B cell (primary cell): ENCODE results near the gene LSM10. TPM values are rescaled to one million over a fixed set of nuclear protein-coding genes. Genes with fewer than 3 reads are reported as not detected.

ENCODE experiments used
- ATAC-seq: fragments of 200-7000 bp; cut with Tn5 transposase; one replicate; pipeline ENCODE4 v1.10.0; 2021; ENCODE audit warnings: low read depth, mild to moderate bottlenecking, moderate number of reproducible peaks, moderate library complexity
- CTCF ChIA-PET: fragments of 350-600 bp; sonication (Branson Sonifier 250); formaldehyde crosslinking; loops from one replicate; lab custom pipeline; 2021; ENCODE audit warnings: antibody characterized with exemption, inconsistent platforms; lab: Charles Lee
- POLR2A ChIA-PET: fragments of 350-600 bp; sonication (Branson Sonifier 250); formaldehyde crosslinking; loops from one replicate; lab custom pipeline; 2021; ENCODE audit warnings: antibody characterized with exemption; lab: Charles Lee
- DNase-seq: peaks from one replicate; pipeline ENCODE4 v3.0.0; 2013
- H2AFZ ChIP-seq: 2 replicates; pipeline ENCODE4 v1.6.1; 2012; ENCODE audit warnings: mild to moderate bottlenecking, low read depth, low read length; ENCODE audit not compliant: insufficient read depth, poor library complexity, severe bottlenecking
- H3K27ac ChIP-seq, 2 donors: 1 replicate in 1 of 2; 2 replicates in 1 of 2; pipeline ENCODE4 v1.5.1; 2012 to 2013; ENCODE audit warnings: low read length in 2 of 2, mild to moderate bottlenecking in 2 of 2, moderate library complexity in 1 of 2
- H3K27me3 ChIP-seq, 4 experiments: fragments of 200-600 bp in 1 of 4; sonication (generic) in 1 of 4; replicated peaks in 1 of 4; 1 replicate in 2 of 4; 2 replicates in 2 of 4; pipeline versions ENCODE4 v1.6.1 to v1.7.0; 2013 to 2016; ENCODE audit warnings: low read length in 3 of 4, mild to moderate bottlenecking in 2 of 4, mixed read lengths in 1 of 4, moderate library complexity in 1 of 4; ENCODE audit not compliant: insufficient read depth in 4 of 4, control insufficient read depth in 3 of 4; ENCODE audit errors: control extremely low read depth in 1 of 4
- H3K36me3 ChIP-seq, 2 experiments: replicated peaks in 1 of 2; 1 replicate in 1 of 2; 2 replicates in 1 of 2; pipeline versions ENCODE4 v1.6.1 to v1.7.1; 2013; ENCODE audit warnings: low read length in 1 of 2; ENCODE audit not compliant: insufficient read depth in 2 of 2, control insufficient read depth in 1 of 2; ENCODE audit errors: control extremely low read depth in 1 of 2, extremely low read depth in 1 of 2
- H3K4me1 ChIP-seq, 2 donors: fragments of 200-600 bp in 1 of 2; sonication (generic) in 1 of 2; 1 replicate in 1 of 2; 2 replicates in 1 of 2; pipeline versions ENCODE4 v1.5.1 to v1.6.1; 2013 to 2017; ENCODE audit warnings: low read length in 2 of 2; ENCODE audit not compliant: control insufficient read depth in 2 of 2, insufficient read depth in 2 of 2
- H3K4me2 ChIP-seq: replicated peaks from 2 replicates; pipeline ENCODE3; 2012; ENCODE audit warnings: mild to moderate bottlenecking, low read depth, low read length; ENCODE audit not compliant: poor library complexity, severe bottlenecking
- H3K4me3 ChIP-seq, 5 experiments: fragments of 200-600 bp in 1 of 5; sonication (generic) in 1 of 5; 1 replicate in 3 of 5; 2 replicates in 2 of 5; pipeline versions ENCODE4 v1.5.1 to v1.7.0; 2011 to 2016; ENCODE audit warnings: low read length in 4 of 5, mild to moderate bottlenecking in 4 of 5, low read depth in 2 of 5, control low read depth in 1 of 5, moderate library complexity in 1 of 5; ENCODE audit not compliant: insufficient read depth in 1 of 5; ENCODE audit errors: control extremely low read depth in 1 of 5, extremely low read depth in 1 of 5
- H3K79me2 ChIP-seq: fragments of 200-600 bp; sonication (generic); one replicate; pipeline ENCODE4 v1.6.0; 2016; ENCODE audit warnings: low read length; ENCODE audit not compliant: control insufficient read depth, insufficient read depth
- H3K9ac ChIP-seq: fragments of 200-600 bp; sonication (generic); 2 replicates; pipeline ENCODE4 v1.6.1; 2017; ENCODE audit warnings: mild to moderate bottlenecking, low read length, moderate library complexity
- H3K9me3 ChIP-seq, 3 donors: one replicate each; pipeline versions ENCODE4 v1.6.1 to v1.7.1; 2013; ENCODE audit warnings: low read length in 2 of 3; ENCODE audit not compliant: control insufficient read depth in 2 of 3, insufficient read depth in 1 of 3; ENCODE audit errors: control extremely low read depth in 1 of 3
- H4K20me1 ChIP-seq: 2 replicates; pipeline ENCODE4 v1.6.0; 2012; ENCODE audit warnings: mild to moderate bottlenecking, low read length; ENCODE audit not compliant: insufficient read depth, control insufficient read depth, poor library complexity, severe bottlenecking
- H3K27ac Mint-ChIP-seq: one replicate; pipeline ENCODE4 v1.8.0; 2021; ENCODE audit warnings: mixed read lengths
- H3K27me3 Mint-ChIP-seq: one replicate; pipeline ENCODE4 v1.8.0; 2021; ENCODE audit warnings: mixed read lengths
- H3K4me1 Mint-ChIP-seq: one replicate; pipeline ENCODE4 v1.8.0; 2021; ENCODE audit warnings: mixed read lengths
- H3K4me3 Mint-ChIP-seq: one replicate; pipeline ENCODE4 v1.8.0; 2021; ENCODE audit warnings: mixed read lengths
- H3K9me3 Mint-ChIP-seq: one replicate; pipeline ENCODE4 v1.8.0; 2022; ENCODE audit warnings: mixed read lengths; ENCODE audit not compliant: insufficient read depth
- EZH2 ChIP-seq: IDR thresholded peaks from 2 replicates; pipeline ENCODE4 v1.6.1; 2012; ENCODE audit warnings: borderline replicate concordance, low read depth, mild to moderate bottlenecking, moderate library complexity, low read length; ENCODE audit not compliant: insufficient read depth, poor library complexity, severe bottlenecking
- WGBS: methylation state at CpG from one replicate; pipeline ENCODE4 v1.1.5; 2013; ENCODE audit warnings: missing lambda C conversion rate; ENCODE audit not compliant: insufficient coverage; 5-methylcytosine and 5-hydroxymethylcytosine counted together
- intact Hi-C: fragments of 100-400 bp; cut with micrococcal nuclease; formaldehyde crosslinking; loops from one replicate; pipeline ENCODE4 v1.10.0; 2022
- polyA plus RNA-seq: library from polyadenylated mRNA; depleted of rRNA; stranded (reverse); fragments of >200 nt; gene quantifications from 2 replicates; pipeline ENCODE4 v1.2.3, GENCODE V29; 2012
- total RNA-seq, 2 donors: library from RNA; stranded (reverse); fragments of 120-200 nt in 1 of 2; gene quantifications; 1 replicate in 1 of 2; 2 replicates in 1 of 2; pipeline versions ENCODE4 v1.2.3 to v1.2.4, GENCODE V29; 2013 to 2022
- TF ChIP-seq, protein P1 (sequence below): fragments of 200-600 bp; IDR thresholded peaks from one replicate; pipeline ENCODE4 v1.8.0; 2022; ENCODE audit warnings: antibody characterized with exemption, mild to moderate bottlenecking

LSM10 gene
- total and polyA plus RNA-seq, 2 donors (not counting 1 experiment from before 2014, with no cell fraction given), result 73.5 to 136 TPM

- Histone ChIP-seq H3K4me1 (peaks cover 56 to 76% of the 10 kb centered on the region in 2 donors), H3K27me3 (no peaks in the 10 kb centered on the region), H3K36me3 (peaks cover 0 to 25% of the 10 kb centered on the region in 2 experiments), H2AFZ (no peak overlapping the region), H4K20me1 (peaks cover 33% of the 10 kb centered on the region), H3K9ac (no peak overlapping the region), H3K4me3 (no peak overlapping the region), H3K79me2 (peaks cover 100% of the 10 kb centered on the region), H3K9me3 (no peaks in the 10 kb centered on the region), H3K27ac (peak overlapping the region; percentile 57 to 77), H3K4me2 (peak overlapping the region; percentile 33)
- no peaks in the 10 kb centered on the region for H3K9me3 Mint-ChIP-seq
- ChIA-PET CTCF (interaction anchor here (1.7 kb wide), 1 partner anchor 9 kb away, joined by 6 read pairs; no protein-coding TSS in a partner anchor), POLR2A (interaction anchor here (0.6 to 1.4 kb wide), 3 partner anchors 9 to 145 kb away, joined by 3 to 4 read pairs (median 4); no protein-coding TSS in a partner anchor)
- peak overlapping the region; percentile 33 for H3K4me3 Mint-ChIP-seq
- 50% methylated on average over 1 of the region's 4 CpGs for WGBS
- no peaks in the 10 kb centered on the region for H3K27me3 Mint-ChIP-seq
- intact Hi-C loops, result no loop called here
- TF ChIP-seq EZH2, result no peak
- TF ChIP-seq, protein P1, sequence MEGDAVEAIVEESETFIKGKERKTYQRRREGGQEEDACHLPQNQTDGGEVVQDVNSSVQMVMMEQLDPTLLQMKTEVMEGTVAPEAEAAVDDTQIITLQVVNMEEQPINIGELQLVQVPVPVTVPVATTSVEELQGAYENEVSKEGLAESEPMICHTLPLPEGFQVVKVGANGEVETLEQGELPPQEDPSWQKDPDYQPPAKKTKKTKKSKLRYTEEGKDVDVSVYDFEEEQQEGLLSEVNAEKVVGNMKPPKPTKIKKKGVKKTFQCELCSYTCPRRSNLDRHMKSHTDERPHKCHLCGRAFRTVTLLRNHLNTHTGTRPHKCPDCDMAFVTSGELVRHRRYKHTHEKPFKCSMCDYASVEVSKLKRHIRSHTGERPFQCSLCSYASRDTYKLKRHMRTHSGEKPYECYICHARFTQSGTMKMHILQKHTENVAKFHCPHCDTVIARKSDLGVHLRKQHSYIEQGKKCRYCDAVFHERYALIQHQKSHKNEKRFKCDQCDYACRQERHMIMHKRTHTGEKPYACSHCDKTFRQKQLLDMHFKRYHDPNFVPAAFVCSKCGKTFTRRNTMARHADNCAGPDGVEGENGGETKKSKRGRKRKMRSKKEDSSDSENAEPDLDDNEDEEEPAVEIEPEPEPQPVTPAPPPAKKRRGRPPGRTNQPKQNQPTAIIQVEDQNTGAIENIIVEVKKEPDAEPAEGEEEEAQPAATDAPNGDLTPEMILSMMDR, result no peak
- ATAC-seq (no peak), DNase-seq (no peak)
- peaks cover 76% of the 10 kb centered on the region for H3K4me1 Mint-ChIP-seq
- peak overlapping the region; percentile 89 for H3K27ac Mint-ChIP-seq
Observed at GRCh38 chr1:36377791-36378492, 19.8 kb downstream of the LSM10 start.

DNA sequence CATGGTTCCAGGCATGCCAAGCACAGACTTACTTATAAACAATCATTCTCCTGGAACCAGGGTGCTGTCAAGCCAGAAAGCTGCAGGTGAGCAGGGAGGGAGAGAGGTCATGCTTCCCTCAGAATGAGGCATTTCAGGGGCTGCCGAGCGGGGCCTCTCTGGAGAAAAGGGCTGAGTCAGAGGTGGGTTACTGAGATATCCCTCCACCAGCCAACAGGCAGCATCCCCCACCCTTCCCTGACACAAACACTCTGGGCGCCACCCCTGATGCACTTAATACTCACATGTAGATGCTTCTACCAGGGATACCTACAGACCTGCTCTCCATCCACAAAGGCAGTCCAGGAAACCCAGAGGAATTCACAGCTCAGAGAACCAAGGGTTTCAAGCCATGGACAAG lies 25.1 kb downstream of the LSM10 start:
- no peak for DNase-seq
- no peaks in the 10 kb centered on the region for H3K9me3 ChIP-seq
- H3K4me3 Mint-ChIP-seq, result peak overlapping the region; percentile 41
- peaks cover 73% of the 10 kb centered on the region for H3K4me1 Mint-ChIP-seq
- peaks cover 0 to 35% of the 10 kb centered on the region in 2 experiments for H3K36me3 ChIP-seq
- no peak overlapping the region for H3K9ac ChIP-seq
- ATAC-seq, result no peak
- H3K27me3 Mint-ChIP-seq, result no peaks in the 10 kb centered on the region
- no peaks in the 10 kb centered on the region for H3K27me3 ChIP-seq
- WGBS, result 100% methylated on average over 1 of the region's 3 CpGs
- H2AFZ ChIP-seq, result no peak overlapping the region
- peaks cover 99% of the 10 kb centered on the region for H3K79me2 ChIP-seq
- no peaks in the 10 kb centered on the region for H3K9me3 Mint-ChIP-seq
- peak overlapping the region; percentile 52 for H3K4me2 ChIP-seq
- POLR2A ChIA-PET, result interaction anchor here (0.6 to 0.9 kb wide), 3 partner anchors 17 to 143 kb away, joined by 3 to 6 read pairs (median 4); no protein-coding TSS in a partner anchor
- no peak overlapping the region for H3K4me3 ChIP-seq
- peaks cover 69 to 87% of the 10 kb centered on the region in 2 donors for H3K4me1 ChIP-seq
- CTCF ChIA-PET, result interaction anchor here (1.4 to 6.7 kb wide), 3 partner anchors 27 to 223 kb away, joined by 4 to 52 read pairs (median 5); partner anchors contain the start of genes LSM10 and TRAPPC3
- peak overlapping the region; percentile 75 for H3K27ac Mint-ChIP-seq
- H4K20me1 ChIP-seq, result peaks cover 24% of the 10 kb centered on the region
- TF ChIP-seq EZH2, result no peak
- TF ChIP-seq, protein P1, result no peak
- intact Hi-C loops, result no loop called here
- peak overlapping the region; percentile 90 to 99 for H3K27ac ChIP-seq
